ENCODE results near the gene PTPN9.

- TF ChIP-seq CTCF (IDR thresholded peaks at IDR 0.05 in 4 of 5, conservative IDR thresholded peaks at IDR 0.05 in 1 of 5) (no peak), POLR2A (IDR thresholded peaks at IDR 0.05) (no peak)
Measured at GRCh38 chr15:75450307-75451201, 128.6 kb downstream of the PTPN9 start.

Data from gastrocnemius medialis (tissue), 4 donors.